Measurements from ENCODE around the gene LONP2.
A peak's percentile ranks its signal among the peaks of the same experiment; 100 is the strongest.
"Not testable (repeated sequence)": the region's sequence is repeated elsewhere in the genome, so short reads cannot be mapped to it uniquely, and the experiment has no call there.

Gene LONP2

GRCh38 chr16:48235556-48236136 is 8.5 kb upstream of the LONP2 start:
- DNase-seq, result no peak

GRCh38 chr16:48236286-48236685 is 7.8 kb upstream of the LONP2 start:
- DNase-seq, result no peak

- not testable (repeated sequence) for DNase-seq
Measured at GRCh38 chr16:48240147-48240546, 4.0 kb upstream of the LONP2 start.

GRCh38 chr16:48244863-48245195 is 729 bp downstream of the LONP2 start:
- no peak for DNase-seq

- DNase-seq, result no peak
Measured at GRCh38 chr16:48246066-48246465, 2.0 kb downstream of the LONP2 start.

- DNase-seq, result no peak
Measured at GRCh38 chr16:48247311-48247710, 3.2 kb downstream of the LONP2 start, which contains the start of gene ABCC11. Gene ABCC11, minus strand, starts transcription at chr16:48247539. Its CDS starts 15,618 bp downstream, at chr16:48231921.

- DNase-seq, result no peak
Measured at GRCh38 chr16:48250520-48251278, 6.6 kb downstream of the LONP2 start.

- DNase-seq, result no peak
Measured at GRCh38 chr16:48252013-48252412, 7.9 kb downstream of the LONP2 start.

GRCh38 chr16:48256579-48257177 is 12.6 kb downstream of the LONP2 start:
- DNase-seq, result no peak

GRCh38 chr16:48261569-48261968 is 17.5 kb downstream of the LONP2 start:
- no peak for DNase-seq

- no peak for DNase-seq
Measured at GRCh38 chr16:48262631-48263030, 18.5 kb downstream of the LONP2 start.

GRCh38 chr16:48269011-48269410 is 24.9 kb downstream of the LONP2 start:
- DNase-seq, result no peak

GRCh38 chr16:48271728-48272127 is 27.6 kb downstream of the LONP2 start:
- no peak for DNase-seq

- DNase-seq, result no peak
Measured at GRCh38 chr16:48272837-48273421, 28.8 kb downstream of the LONP2 start.

GRCh38 chr16:48274476-48274875 is 30.4 kb downstream of the LONP2 start:
- no peak for DNase-seq

- peak; percentile 46 for DNase-seq
Measured at GRCh38 chr16:48276102-48276501, 32.0 kb downstream of the LONP2 start.

GRCh38 chr16:48277158-48277557 is 33.1 kb downstream of the LONP2 start:
- no peak for DNase-seq

GRCh38 chr16:48279199-48279598 is 35.1 kb downstream of the LONP2 start:
- DNase-seq, result no peak

- DNase-seq, result no peak
Measured at GRCh38 chr16:48280546-48280945, 36.4 kb downstream of the LONP2 start.

- DNase-seq, result no peak
Measured at GRCh38 chr16:48282636-48283263, 38.6 kb downstream of the LONP2 start.

GRCh38 chr16:48284772-48285409 is 40.8 kb downstream of the LONP2 start:
- DNase-seq, result no peak

- no peak for DNase-seq
Measured at GRCh38 chr16:48287239-48287638, 43.1 kb downstream of the LONP2 start.

- no peak for DNase-seq
Measured at GRCh38 chr16:48291303-48291702, 47.2 kb downstream of the LONP2 start.

Data from eye (tissue), 1 donor.